ENCODE data around the gene PHGDH. TPM values are rescaled to one million over a fixed set of nuclear protein-coding genes. Genes with fewer than 3 reads are reported as not detected.
A peak's percentile ranks its signal among the peaks of the same experiment; 100 is the strongest.

Gene PHGDH
- total and polyA plus RNA-seq, 9 of the 15 experiments (the other 6 are each of a cell fraction or from before 2014, with no cell fraction given) = 6.7 to 84.2 (median 36.2) TPM

GRCh38 chr1:119743776-119744597 lies 32.3 kb downstream of the PHGDH start:
- Histone ChIP-seq H3K9me3 (replicated peaks; ENCODE audit: control insufficient read depth, insufficient read depth, low read depth, low read length) (no peaks in the 10 kb centered on the region), H4K20me1 (replicated peaks; ENCODE audit: control insufficient read depth, insufficient read depth, low read length) (peaks cover 23% of the 10 kb centered on the region), H3K79me2 (ENCODE audit: control insufficient read depth, insufficient read depth, low read length) (no peaks in the 10 kb centered on the region), H3K9ac (ENCODE audit: insufficient read depth in 1 of 2, low read depth in 2 of 2, low read length in 2 of 2) (no peak overlapping the region), H3K27ac (ENCODE audit: extremely low read depth, low read depth, low read length) (no peak overlapping the region), H3K27me3 (ENCODE audit: control insufficient read depth in 2 of 2, insufficient read depth in 2 of 2, low read length in 2 of 2) (peaks cover 12 to 21% of the 10 kb centered on the region in 2 experiments; a peak in 4 of 5 replicates), H2AFZ (ENCODE audit: low read depth, low read length) (no peak overlapping the region), H3K9me1 (ENCODE audit: control insufficient read depth, insufficient read depth, low read length) (no peaks in the 10 kb centered on the region), H3K4me2 (ENCODE audit: insufficient read depth, low read length) (no peak overlapping the region), H3K4me1 (replicated peaks in 1 of 2; ENCODE audit: control insufficient read depth in 2 of 2, insufficient read depth in 2 of 2, low read length in 2 of 2) (peaks cover 0 to 3% of the 10 kb centered on the region in 2 experiments; a peak in 3 of 5 replicates), H3K36me3 (ENCODE audit: control insufficient read depth, insufficient read depth, low read length) (no peaks in the 10 kb centered on the region; the same call in 2 of the 3 replicates), H3K4me3 (no peak overlapping the region)
- ChIA-PET POLR2A (interaction anchor here (0.6 to 2.3 kb wide), 8 partner anchors 8 to 432 kb away, joined by 3 to 8 read pairs (median 3); partner anchors contain the start of genes PHGDH and SEC22B), CTCF (ENCODE audit: low intra/inter-chr PET ratio) (interaction anchor here (1.3 kb wide), 1 partner anchor 65 kb away, joined by 3 read pairs; no protein-coding TSS in a partner anchor)
- intact Hi-C loops (cut with micrococcal nuclease) (loop anchor here (5.0 to 10.0 kb wide), 2 partner anchors 67 to 129 kb away; no protein-coding TSS in a partner anchor), in situ Hi-C loops (cut with MboI) (no loop called here)
- peak; percentile 95 for FAIRE-seq
- ATAC-seq = peak; percentile 90
- DNase-seq (ENCODE audit: extremely low read depth in 1 of 4, low spot score in 3 of 4) = peak; percentile 82 to 90 (median 86)
- BruUV-seq (replicated peaks) = no TSS peak
- WGBS (ENCODE audit: insufficient coverage, low coverage, missing lambda C conversion rate) = 17% methylated on average over 17 of the region's 17 CpGs
- TF ChIP-seq TRIM24 (IDR thresholded peaks at IDR 0.05) (no peak), POLR2AphosphoS2 (IDR thresholded peaks at IDR 0.05; ENCODE audit: low read length) (peak; percentile 91), PHF8 (IDR thresholded peaks at IDR 0.05; ENCODE audit: borderline replicate concordance, low read length) (no peak), ZNF324 (CRISPR knock-in tag; IDR thresholded peaks at IDR 0.05) (no peak), ZNF232 (CRISPR knock-in tag; IDR thresholded peaks at IDR 0.05) (no peak), MBD2 (IDR thresholded peaks at IDR 0.05; ENCODE audit: borderline replicate concordance, low read depth) (no peak), BHLHE40 (IDR thresholded peaks at IDR 0.05; ENCODE audit: low read length) (peak; percentile 33; the same call in 1 of the 2 replicates), ETS1 (conservative IDR thresholded peaks at IDR 0.05; ENCODE audit: control insufficient read depth, low read depth, low read length) (no peak), DNMT1 (IDR thresholded peaks at IDR 0.05) (no peak), ARID4B (CRISPR knock-in tag; IDR thresholded peaks at IDR 0.05) (no peak), DACH1 (IDR thresholded peaks at IDR 0.05; ENCODE audit: partially characterized antibody) (no peak)
- TF ChIP-seq, protein P1, sequence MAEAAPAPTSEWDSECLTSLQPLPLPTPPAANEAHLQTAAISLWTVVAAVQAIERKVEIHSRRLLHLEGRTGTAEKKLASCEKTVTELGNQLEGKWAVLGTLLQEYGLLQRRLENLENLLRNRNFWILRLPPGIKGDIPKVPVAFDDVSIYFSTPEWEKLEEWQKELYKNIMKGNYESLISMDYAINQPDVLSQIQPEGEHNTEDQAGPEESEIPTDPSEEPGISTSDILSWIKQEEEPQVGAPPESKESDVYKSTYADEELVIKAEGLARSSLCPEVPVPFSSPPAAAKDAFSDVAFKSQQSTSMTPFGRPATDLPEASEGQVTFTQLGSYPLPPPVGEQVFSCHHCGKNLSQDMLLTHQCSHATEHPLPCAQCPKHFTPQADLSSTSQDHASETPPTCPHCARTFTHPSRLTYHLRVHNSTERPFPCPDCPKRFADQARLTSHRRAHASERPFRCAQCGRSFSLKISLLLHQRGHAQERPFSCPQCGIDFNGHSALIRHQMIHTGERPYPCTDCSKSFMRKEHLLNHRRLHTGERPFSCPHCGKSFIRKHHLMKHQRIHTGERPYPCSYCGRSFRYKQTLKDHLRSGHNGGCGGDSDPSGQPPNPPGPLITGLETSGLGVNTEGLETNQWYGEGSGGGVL (CRISPR knock-in tag; IDR thresholded peaks at IDR 0.05) = no peak

Data from K562 (cell line).